HepG2 (cell line): ENCODE data around the gene ATF1. TPM values are rescaled to one million over a fixed set of nuclear protein-coding genes. Genes with fewer than 3 reads are reported as not detected.
A peak's percentile ranks its signal among the peaks of the same experiment; 100 is the strongest.

Source experiments
- HINFP ChIP-seq: sonication (generic); formaldehyde crosslinking; IDR thresholded peaks from 2 replicates; pipeline ENCODE4 v1.4.0; 2020; ENCODE audit warnings: low read depth, mild to moderate bottlenecking, missing genetic modification reagents
- HOMEZ ChIP-seq: IDR thresholded peaks from 2 replicates; pipeline ENCODE4 v1.6.1; 2016; ENCODE audit warnings: low read depth
- KLF16 ChIP-seq, 2 experiments: sonication (generic) in 1 of 2; formaldehyde crosslinking in 1 of 2; IDR thresholded peaks; 2 replicates each; pipeline versions ENCODE4 v1.6.1 to v1.8.0; 2016 to 2023; ENCODE audit warnings: missing genetic modification reagents in 2 of 2, missing compliant biosample characterization in 1 of 2
- KMT2A ChIP-seq: sonication (generic); formaldehyde crosslinking; IDR thresholded peaks from 2 replicates; pipeline ENCODE4 v1.4.0; 2020; ENCODE audit warnings: missing genetic modification reagents
- MAF1 ChIP-seq: sonication (generic); formaldehyde crosslinking; IDR thresholded peaks from 2 replicates; pipeline ENCODE4 v1.5.0; 2020; ENCODE audit warnings: missing genetic modification reagents, borderline replicate concordance
- NCOA5 ChIP-seq: sonication (generic); formaldehyde crosslinking; IDR thresholded peaks from 2 replicates; pipeline ENCODE4 v1.4.0; 2020; ENCODE audit warnings: missing genetic modification reagents
- NKX3-1 ChIP-seq: sonication (generic); formaldehyde crosslinking; IDR thresholded peaks from 2 replicates; pipeline ENCODE4 v1.5.0; 2020; ENCODE audit warnings: missing genetic modification reagents
- PTBP1 ChIP-seq: fragments of 200-400 bp; formaldehyde crosslinking; IDR thresholded peaks from 2 replicates; pipeline ENCODE4 v1.6.1; 2018; ENCODE audit warnings: low read length, low read depth; ENCODE audit not compliant: poor library complexity, severe bottlenecking
- RAD21 ChIP-seq: fragments of 450-650 bp; formaldehyde crosslinking; IDR thresholded peaks from 2 replicates; pipeline ENCODE4 v1.5.0; 2020; ENCODE audit warnings: mild to moderate bottlenecking
- RAD51 ChIP-seq: fragments of 450-650 bp; IDR thresholded peaks from 2 replicates; pipeline ENCODE4 v1.6.1; 2016; ENCODE audit warnings: borderline replicate concordance
- RNF2 ChIP-seq: fragments of 450-650 bp; conservative IDR thresholded peaks from 2 replicates; pipeline ENCODE4 v1.6.1; 2016; ENCODE audit warnings: low read depth
- SMARCC2 ChIP-seq: fragments of 450-650 bp; IDR thresholded peaks from 2 replicates; pipeline ENCODE4 v1.6.1; 2017; ENCODE audit warnings: antibody characterized with exemption, mild to moderate bottlenecking
- SNAPC2 ChIP-seq: sonication (generic); formaldehyde crosslinking; IDR thresholded peaks from 2 replicates; pipeline ENCODE4 v1.8.1; 2022; ENCODE audit warnings: mild to moderate bottlenecking, missing genetic modification reagents
- SP4 ChIP-seq: sonication (generic); formaldehyde crosslinking; IDR thresholded peaks from 2 replicates; pipeline ENCODE4 v1.8.1; 2023; ENCODE audit warnings: mild to moderate bottlenecking, missing genetic modification reagents
- THYN1 ChIP-seq: sonication (generic); formaldehyde crosslinking; IDR thresholded peaks from 2 replicates; pipeline ENCODE4 v1.8.1; 2023; ENCODE audit warnings: low read depth, mild to moderate bottlenecking, moderate library complexity, missing genetic modification reagents, borderline replicate concordance
- YEATS4 ChIP-seq: sonication (generic); formaldehyde crosslinking; IDR thresholded peaks from 2 replicates; pipeline ENCODE4 v1.4.0; 2020; ENCODE audit warnings: missing genetic modification reagents, borderline replicate concordance
- ZNF275 ChIP-seq: sonication (generic); formaldehyde crosslinking; IDR thresholded peaks from 2 replicates; pipeline ENCODE4 v1.8.0; 2022; ENCODE audit warnings: missing genetic modification reagents, mild to moderate bottlenecking, inconsistent platforms, borderline replicate concordance
- ZNF317 ChIP-seq: sonication (generic); formaldehyde crosslinking; IDR thresholded peaks from 2 replicates; pipeline ENCODE4 v1.5.0; 2020; ENCODE audit warnings: mild to moderate bottlenecking, missing genetic modification reagents
- ZNF414 ChIP-seq: sonication (generic); formaldehyde crosslinking; IDR thresholded peaks from 2 replicates; pipeline ENCODE4 v1.5.0; 2020; ENCODE audit warnings: missing genetic modification reagents
- ZNF562 ChIP-seq: sonication (generic); formaldehyde crosslinking; IDR thresholded peaks from 2 replicates; pipeline ENCODE4 v1.8.0; 2022; ENCODE audit warnings: missing genetic modification reagents, borderline replicate concordance
- ZNF569 ChIP-seq: sonication (generic); formaldehyde crosslinking; IDR thresholded peaks from 2 replicates; pipeline ENCODE4 v1.5.0; 2020; ENCODE audit warnings: mild to moderate bottlenecking, missing genetic modification reagents, moderate library complexity, borderline replicate concordance
- ZNF614 ChIP-seq: IDR thresholded peaks from 2 replicates; pipeline ENCODE4 v1.6.1; 2018; ENCODE audit warnings: missing biosample characterization, missing genetic modification reagents, inconsistent platforms, borderline replicate concordance
- ZNF691 ChIP-seq: sonication (generic); formaldehyde crosslinking; IDR thresholded peaks from 2 replicates; pipeline ENCODE4 v1.4.0; 2020; ENCODE audit warnings: missing genetic modification reagents, low read depth, mild to moderate bottlenecking, borderline replicate concordance
- polyA plus RNA-seq, 8 experiments: library from polyadenylated mRNA; depleted of rRNA in 3 of 8; stranded (reverse) in 7 of 8; unstranded in 1 of 8; fragments of >200 nt; fragmentation: Illumina TruSeq in 4 of 8; extraction: Trizol in 4 of 8; gene quantifications; 2 replicates each; pipeline versions ENCODE4 v1.2.1 to v1.2.3, GENCODE V29; 2011 to 2016; ENCODE audit warnings: low read depth in 4 of 8, missing spikeins in 1 of 8, mixed read lengths in 1 of 8; ENCODE audit not compliant: insufficient read depth in 1 of 8
- total RNA-seq, 5 experiments: library from RNA; depleted of rRNA; stranded (reverse); fragments of >200 nt; fragmentation: Illumina TruSeq; extraction: Trizol; gene quantifications; 2 replicates each; pipeline ENCODE4 v1.2.3, GENCODE V29; 2016; ENCODE audit warnings: low read depth in 1 of 5

The ATF1 gene
- total and polyA plus RNA-seq, 2 of the 13 experiments (the other 11 are each of a cell fraction or from before 2014, with no cell fraction given): 29.3 to 52.0 TPM

- no peak for TF ChIP-seq ZNF317 (CRISPR knock-in tag)
- peak; percentile 56; the same call in 1 of the 2 replicates for TF ChIP-seq SP4 (CRISPR knock-in tag)
- TF ChIP-seq ZNF414 (CRISPR knock-in tag): peak; percentile 91
- TF ChIP-seq RNF2: 0 out of 2 replicates have a peak, but pooled peaks have one; percentile 49
- TF ChIP-seq YEATS4 (CRISPR knock-in tag): no peak
- no peak for TF ChIP-seq SNAPC2
- TF ChIP-seq KMT2A (CRISPR knock-in tag): peak; percentile 70
- peak; percentile 10; the same call in 1 of the 2 replicates for TF ChIP-seq HOMEZ
- no peak for TF ChIP-seq SMARCC2
- TF ChIP-seq HINFP (CRISPR knock-in tag): no peak
- no peak for TF ChIP-seq PTBP1
- no peak for TF ChIP-seq ZNF562 (CRISPR knock-in tag)
- TF ChIP-seq NKX3-1: no peak
- peak in 1 of 2 experiments; percentile 85; a peak in 2 of 4 replicates for TF ChIP-seq KLF16 (CRISPR knock-in tag; IDR thresholded peaks at IDR 0.05)
- TF ChIP-seq RAD21 (CRISPR knock-in tag): peak; percentile 51
- no peak for TF ChIP-seq NCOA5 (CRISPR knock-in tag)
- no peak for TF ChIP-seq THYN1
- TF ChIP-seq ZNF614: 0 out of 2 replicates have a peak, but pooled peaks have one; percentile 30
- TF ChIP-seq ZNF569 (CRISPR knock-in tag): no peak
- peak; percentile 59; the same call in 1 of the 2 replicates for TF ChIP-seq RAD51
- TF ChIP-seq ZNF691 (CRISPR knock-in tag): 0 out of 2 replicates have a peak, but pooled peaks have one; percentile 65
- no peak for TF ChIP-seq ZNF275 (CRISPR knock-in tag)
- no peak for TF ChIP-seq MAF1 (CRISPR knock-in tag)
Measured at GRCh38 chr12:50763639-50764285, at the start of gene ATF1 (continued).
